ENCODE results near the gene C12orf54.
"Not testable (repeated sequence)": the region's sequence is repeated elsewhere in the genome, so short reads cannot be mapped to it uniquely, and the experiment has no call there.

Gene C12orf54

DNA sequence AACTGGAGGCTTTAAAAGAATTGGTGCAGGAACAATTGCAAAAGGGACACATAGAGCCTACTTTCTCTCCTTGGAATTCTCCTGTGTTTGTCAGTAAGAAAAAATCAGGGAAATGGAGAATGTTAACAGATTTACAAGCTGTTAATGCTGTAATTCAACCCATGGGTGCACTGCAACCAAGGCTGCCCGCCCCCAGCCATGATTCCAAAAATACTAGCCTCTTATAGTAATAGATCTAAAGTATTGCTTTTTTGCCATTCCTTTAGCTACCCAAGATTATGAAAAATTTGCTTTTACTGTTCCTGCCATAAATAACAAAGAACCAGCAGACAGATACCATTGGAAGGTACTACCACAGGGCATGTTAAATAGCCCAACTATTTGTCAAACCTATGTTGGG is 27.8 kb downstream of the C12orf54 start:
- TF ChIP-seq, protein P1, sequence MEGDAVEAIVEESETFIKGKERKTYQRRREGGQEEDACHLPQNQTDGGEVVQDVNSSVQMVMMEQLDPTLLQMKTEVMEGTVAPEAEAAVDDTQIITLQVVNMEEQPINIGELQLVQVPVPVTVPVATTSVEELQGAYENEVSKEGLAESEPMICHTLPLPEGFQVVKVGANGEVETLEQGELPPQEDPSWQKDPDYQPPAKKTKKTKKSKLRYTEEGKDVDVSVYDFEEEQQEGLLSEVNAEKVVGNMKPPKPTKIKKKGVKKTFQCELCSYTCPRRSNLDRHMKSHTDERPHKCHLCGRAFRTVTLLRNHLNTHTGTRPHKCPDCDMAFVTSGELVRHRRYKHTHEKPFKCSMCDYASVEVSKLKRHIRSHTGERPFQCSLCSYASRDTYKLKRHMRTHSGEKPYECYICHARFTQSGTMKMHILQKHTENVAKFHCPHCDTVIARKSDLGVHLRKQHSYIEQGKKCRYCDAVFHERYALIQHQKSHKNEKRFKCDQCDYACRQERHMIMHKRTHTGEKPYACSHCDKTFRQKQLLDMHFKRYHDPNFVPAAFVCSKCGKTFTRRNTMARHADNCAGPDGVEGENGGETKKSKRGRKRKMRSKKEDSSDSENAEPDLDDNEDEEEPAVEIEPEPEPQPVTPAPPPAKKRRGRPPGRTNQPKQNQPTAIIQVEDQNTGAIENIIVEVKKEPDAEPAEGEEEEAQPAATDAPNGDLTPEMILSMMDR (IDR thresholded peaks at IDR 0.05; ENCODE audit: low read depth, low read length): no peak
- no peak overlapping the region for H3K4me3 ChIP-seq (ENCODE audit: low read depth, low read length)
- in situ Hi-C loops (cut with HindIII; ENCODE audit: low sequenced_read_pairs): no loop called here
- no peak for DNase-seq (ENCODE audit: low read depth, low spot score)

DNA sequence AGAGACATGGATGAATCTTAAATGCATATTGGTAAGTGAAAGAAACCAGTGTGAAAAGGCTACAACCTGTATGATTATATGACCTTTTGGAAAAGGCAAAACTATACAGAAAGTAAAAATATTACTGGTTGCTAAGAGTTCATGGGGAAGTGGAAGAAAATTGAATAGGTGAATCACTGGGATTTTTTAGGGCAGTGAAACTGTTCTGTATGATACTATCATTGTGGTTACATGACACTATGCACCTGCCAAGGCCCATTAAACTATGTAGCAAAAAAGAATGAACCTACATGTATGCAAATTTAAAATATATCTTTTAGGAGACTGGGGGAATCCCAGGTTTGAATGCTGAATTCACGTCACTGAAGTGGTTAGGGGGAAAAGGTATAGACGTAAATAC is 30.6 kb downstream of the C12orf54 start:
- no peak for DNase-seq (ENCODE audit: low read depth, low spot score)
- TF ChIP-seq, protein P1 (IDR thresholded peaks at IDR 0.05; ENCODE audit: low read depth, low read length): no peak
- H3K4me3 ChIP-seq (ENCODE audit: low read depth, low read length): no peak overlapping the region
- in situ Hi-C loops (cut with HindIII; ENCODE audit: low sequenced_read_pairs): no loop called here

DNA sequence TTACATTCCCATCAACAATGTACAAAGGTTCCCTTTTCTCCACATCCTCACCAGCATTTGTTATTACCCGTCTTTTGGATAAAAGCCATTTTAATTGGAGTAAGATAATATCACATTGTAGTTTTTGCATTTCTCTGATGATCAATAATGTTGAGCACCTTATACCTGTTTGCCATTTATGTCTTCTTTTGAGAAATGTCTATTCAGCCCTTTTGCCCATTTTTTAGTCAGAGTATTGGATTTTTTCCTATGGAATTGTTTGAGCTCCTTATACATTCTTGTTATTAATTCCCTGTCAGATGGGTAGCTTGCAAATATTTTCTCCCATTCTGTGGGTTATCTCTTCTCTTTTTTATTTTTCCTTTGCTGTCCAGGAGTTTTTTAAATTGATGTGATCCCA is 32.4 kb downstream of the C12orf54 start:
- in situ Hi-C loops (cut with HindIII; ENCODE audit: low sequenced_read_pairs): no loop called here
- TF ChIP-seq, protein P1 (IDR thresholded peaks at IDR 0.05; ENCODE audit: low read depth, low read length): no peak
- no peak for DNase-seq (ENCODE audit: low read depth, low spot score)
- H3K4me3 ChIP-seq (ENCODE audit: low read depth, low read length): no peak overlapping the region

DNA sequence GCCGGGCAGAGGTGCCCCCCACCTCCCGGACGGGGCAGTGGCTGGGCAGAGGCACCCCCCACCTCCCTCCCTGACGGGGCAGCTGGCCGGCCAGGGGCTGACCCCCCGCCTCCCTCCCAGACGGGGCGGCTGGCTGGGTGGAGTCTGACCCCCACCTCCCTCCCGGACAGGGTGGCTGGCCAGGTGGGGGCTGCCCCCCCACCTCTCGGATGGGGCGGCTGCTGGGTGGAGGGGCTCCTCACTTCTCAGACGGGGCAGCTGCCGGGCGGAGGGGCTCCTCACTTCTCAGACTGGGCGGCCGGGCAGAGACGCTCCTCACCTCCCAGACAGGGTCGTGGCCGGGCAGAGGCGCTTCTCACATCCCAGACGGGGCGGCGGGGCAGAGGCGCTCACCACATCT is 38.1 kb downstream of the C12orf54 start:
- DNase-seq (ENCODE audit: low read depth, low spot score); in situ Hi-C loops (cut with HindIII; ENCODE audit: low sequenced_read_pairs); H3K4me3 ChIP-seq (ENCODE audit: low read depth, low read length): not testable (repeated sequence)

DNA sequence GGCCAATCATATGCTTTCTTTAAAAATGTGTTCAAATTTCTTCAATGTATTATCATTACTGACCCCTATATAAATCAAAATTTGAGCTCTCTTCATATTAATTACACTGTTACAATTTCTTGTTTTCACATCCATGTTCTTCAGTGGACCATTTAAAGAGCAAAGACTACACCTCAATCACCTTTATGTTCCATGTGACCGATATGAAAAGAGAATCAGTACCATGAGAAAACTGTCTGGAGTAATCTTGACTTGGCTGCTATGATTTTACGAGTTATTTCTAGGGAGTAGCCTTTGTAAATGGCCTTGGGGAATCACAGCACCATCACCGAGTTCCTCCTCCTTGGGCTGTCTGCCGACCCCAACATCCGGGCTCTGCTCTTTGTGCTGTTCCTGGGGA is 43.0 kb downstream of the C12orf54 start, which contains the start of gene OR8S1:
TSS of gene OR8S1 (plus strand) at position 301 of the 400 bp plus-strand sequence. CDS start at position 301, 0 bp downstream.
- TF ChIP-seq, protein P1 (IDR thresholded peaks at IDR 0.05; ENCODE audit: low read depth, low read length): no peak
- in situ Hi-C loops (cut with HindIII; ENCODE audit: low sequenced_read_pairs): no loop called here
- H3K4me3 ChIP-seq (ENCODE audit: low read depth, low read length): no peak within 1 kb of the TSS
- no peak for DNase-seq (ENCODE audit: low read depth, low spot score)

DNA sequence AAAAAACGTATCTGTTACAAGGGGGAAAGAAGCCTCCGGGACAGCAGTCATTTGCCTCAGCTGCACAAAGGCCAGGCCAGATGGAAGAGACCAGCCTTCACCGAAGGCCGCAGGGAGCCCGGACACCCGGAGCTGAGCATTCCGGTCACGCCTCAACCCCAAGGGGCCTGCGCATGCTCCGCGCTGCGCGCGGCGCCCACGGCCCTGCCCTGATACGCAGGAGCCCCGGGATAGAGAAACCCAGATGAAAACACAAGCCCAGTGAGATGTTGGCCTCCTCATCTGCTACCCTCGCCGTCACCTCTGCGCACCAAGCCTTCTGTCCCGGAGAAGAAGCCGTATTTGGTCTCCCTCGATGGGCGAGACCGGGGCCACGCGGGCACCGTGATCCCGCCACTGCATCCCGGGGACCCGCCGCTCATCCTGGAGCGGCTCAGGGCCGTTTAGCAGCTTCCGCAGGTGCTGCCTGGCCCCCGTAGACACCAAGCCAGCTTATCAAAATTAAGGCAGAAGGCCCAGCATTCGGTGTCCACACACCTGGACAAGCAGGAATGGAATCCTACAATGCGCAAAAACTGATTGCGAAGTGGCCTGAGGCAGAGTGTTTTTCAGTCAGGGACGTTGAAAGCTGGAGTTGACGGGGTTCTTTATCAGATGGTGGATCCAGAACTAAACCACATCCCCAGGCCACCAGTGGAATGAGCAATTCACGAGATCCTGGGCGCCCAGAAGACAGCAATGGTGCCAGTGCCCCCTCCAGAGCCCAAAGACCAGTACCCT is 45.8 kb downstream of the C12orf54 start:
- no peak for DNase-seq (ENCODE audit: low read depth, low spot score)
- in situ Hi-C loops (cut with HindIII; ENCODE audit: low sequenced_read_pairs): no loop called here
- TF ChIP-seq, protein P1 (IDR thresholded peaks at IDR 0.05; ENCODE audit: low read depth, low read length): no peak
- H3K4me3 ChIP-seq (ENCODE audit: low read depth, low read length): no peak overlapping the region

DNA sequence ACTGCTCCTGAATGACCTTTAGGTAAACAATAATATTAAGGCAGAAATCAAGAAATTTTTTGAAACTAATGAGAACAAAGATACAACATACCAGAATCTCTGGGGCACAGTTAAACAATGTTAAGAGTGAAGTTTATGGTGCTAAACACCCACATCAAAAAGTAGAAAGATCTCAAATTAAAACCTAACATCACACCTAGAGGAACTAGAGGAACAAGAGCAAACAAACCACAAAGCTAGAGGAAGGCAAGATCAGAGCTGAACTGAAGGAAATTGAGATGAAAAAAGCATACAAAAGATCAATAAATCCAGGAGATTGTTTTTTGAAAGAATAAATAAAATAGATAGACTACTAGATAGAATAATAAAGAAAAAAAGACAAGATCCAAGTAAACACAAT is 50.3 kb downstream of the C12orf54 start:
- in situ Hi-C loops (cut with HindIII; ENCODE audit: low sequenced_read_pairs): no loop called here
- no peak for DNase-seq (ENCODE audit: low read depth, low spot score)
- no peak overlapping the region for H3K4me3 ChIP-seq (ENCODE audit: low read depth, low read length)
- TF ChIP-seq, protein P1 (IDR thresholded peaks at IDR 0.05; ENCODE audit: low read depth, low read length): no peak

Data from astrocyte of the spinal cord (primary cell).